Breast epithelium (tissue), 4 donors: Measurements from ENCODE around the gene SOHLH2. TPM values are rescaled to one million over a fixed set of nuclear protein-coding genes. Genes with fewer than 3 reads are reported as not detected.

Source experiments
- DNase-seq, 2 donors: peaks; one replicate each; pipeline ENCODE4 v3.0.0-alpha.2; 2019; ENCODE audit warnings: low spot score in 2 of 2
- H3K27ac ChIP-seq, 2 donors: fragments of 200-600 bp; sonication (generic) in 1 of 2; one replicate each; pipeline ENCODE4 v1.5.1; 2016 to 2019; ENCODE audit warnings: mild to moderate bottlenecking in 1 of 2
- H3K27me3 ChIP-seq, 2 donors: fragments of 200-600 bp; sonication (generic) in 1 of 2; one replicate each; pipeline versions ENCODE4 v1.5.1 to v1.6.0; 2017 to 2019; ENCODE audit warnings: control low read depth in 1 of 2, mild to moderate bottlenecking in 1 of 2
- H3K36me3 ChIP-seq: fragments of 200-600 bp; one replicate; pipeline ENCODE4 v1.5.1; 2019
- H3K4me1 ChIP-seq, 2 donors: fragments of 200-600 bp; sonication (generic); one replicate each; pipeline ENCODE4 v1.5.1; 2016 to 2019; ENCODE audit warnings: control low read depth in 1 of 2
- H3K4me3 ChIP-seq, 3 donors: fragments of 200-600 bp; sonication (generic); 1 replicate in 2 of 3; 2 replicates in 1 of 3; pipeline ENCODE4 v1.5.1; 2016 to 2019; ENCODE audit warnings: mild to moderate bottlenecking in 3 of 3, moderate library complexity in 2 of 3
- H3K9me3 ChIP-seq, 2 donors: fragments of 200-600 bp; sonication (generic) in 1 of 2; one replicate each; pipeline ENCODE4 v1.5.1; 2016 to 2019; ENCODE audit warnings: control low read depth in 1 of 2
- CTCF ChIP-seq, 3 donors: fragments of 450-650 bp; IDR thresholded peaks; one replicate each; pipeline ENCODE4 v1.5.1; 2016 to 2017; ENCODE audit warnings: antibody characterized with exemption in 3 of 3, mild to moderate bottlenecking in 3 of 3, moderate library complexity in 3 of 3
- POLR2A ChIP-seq: fragments of 450-650 bp; IDR thresholded peaks from one replicate; pipeline ENCODE4 v1.6.1; 2016; ENCODE audit warnings: antibody characterized with exemption, mild to moderate bottlenecking, moderate library complexity
- POLR2AphosphoS5 ChIP-seq, 3 donors: sonication (generic); formaldehyde crosslinking; IDR thresholded peaks; one replicate each; pipeline ENCODE4 v1.6.1; 2017; ENCODE audit warnings: antibody characterized with exemption in 3 of 3
- intact Hi-C: fragments of 100-400 bp; cut with DNase I; formaldehyde crosslinking; loops from one replicate; pipeline ENCODE4 v1.15.1; 2023; ENCODE audit warnings: low total_unique reads
- total RNA-seq, 3 donors: library from RNA; depleted of rRNA; stranded (reverse); fragments of >200 nt; gene quantifications; one replicate each; pipeline ENCODE4 v1.1.0, GENCODE V29; 2016

The SOHLH2 gene
- total RNA-seq, 3 donors from 2014 or later, result 0.16 TPM; not detected in 2

- Histone ChIP-seq H3K9me3 (peaks cover 0 to 4% of the 10 kb centered on the region in 2 donors), H3K4me1 (no peaks in the 10 kb centered on the region), H3K27ac (no peak overlapping the region), H3K36me3 (no peaks in the 10 kb centered on the region), H3K4me3 (no peak overlapping the region), H3K27me3 (no peaks in the 10 kb centered on the region)
- no peak for DNase-seq
- intact Hi-C loops, result no loop called here
- TF ChIP-seq POLR2AphosphoS5 (IDR thresholded peaks at IDR 0.05) (no peak), POLR2A (no peak), CTCF (IDR thresholded peaks at IDR 0.05) (no peak)
Measured at GRCh38 chr13:36212789-36213188, 1.6 kb downstream of the SOHLH2 start.

- TF ChIP-seq POLR2A (no peak), CTCF (IDR thresholded peaks at IDR 0.05) (no peak), POLR2AphosphoS5 (IDR thresholded peaks at IDR 0.05) (no peak)
- H3K4me1 ChIP-seq, result no peaks in the 10 kb centered on the region
- intact Hi-C loops, result no loop called here
- H3K36me3 ChIP-seq, result no peaks in the 10 kb centered on the region
- H3K27me3 ChIP-seq, result no peaks in the 10 kb centered on the region
- no peak overlapping the region for H3K4me3 ChIP-seq
- no peak overlapping the region for H3K27ac ChIP-seq
- DNase-seq, result no peak
- H3K9me3 ChIP-seq, result peaks cover 0 to 4% of the 10 kb centered on the region in 2 donors
Measured at GRCh38 chr13:36211567-36211966, 2.8 kb downstream of the SOHLH2 start.

GRCh38 chr13:36210738-36211137 lies 3.6 kb downstream of the SOHLH2 start:
- H3K9me3 ChIP-seq, result peaks cover 0 to 4% of the 10 kb centered on the region in 2 donors
- TF ChIP-seq POLR2AphosphoS5 (IDR thresholded peaks at IDR 0.05) (no peak), CTCF (IDR thresholded peaks at IDR 0.05) (no peak), POLR2A (no peak)
- H3K4me3 ChIP-seq, result no peak overlapping the region
- intact Hi-C loops, result no loop called here
- no peaks in the 10 kb centered on the region for H3K4me1 ChIP-seq
- H3K36me3 ChIP-seq, result no peaks in the 10 kb centered on the region
- H3K27ac ChIP-seq, result no peak overlapping the region
- H3K27me3 ChIP-seq, result no peaks in the 10 kb centered on the region
- DNase-seq, result no peak

DNA sequence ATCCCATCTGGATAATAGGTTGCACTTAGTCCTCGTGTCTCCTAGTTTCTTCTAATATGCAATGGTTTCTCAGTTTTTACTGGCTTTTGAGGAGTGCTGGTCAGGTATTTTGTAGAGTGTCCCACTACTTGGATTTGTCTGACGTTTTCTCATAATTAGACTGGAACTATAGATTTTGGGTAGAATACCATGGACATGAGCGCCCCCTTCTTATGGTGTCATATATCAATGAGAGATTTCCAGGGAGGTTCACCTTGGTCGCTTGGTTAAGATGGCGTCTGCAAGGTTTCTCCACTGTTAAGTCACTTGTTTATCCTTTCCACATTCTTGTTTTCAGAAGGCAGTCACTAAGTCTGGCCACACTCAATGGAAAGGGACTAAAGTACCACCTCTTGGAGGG lies 6.7 kb downstream of the SOHLH2 start:
- H3K36me3 ChIP-seq, result no peaks in the 10 kb centered on the region
- H3K27ac ChIP-seq, result no peak overlapping the region
- DNase-seq, result no peak
- H3K27me3 ChIP-seq, result no peaks in the 10 kb centered on the region
- no peak overlapping the region for H3K4me3 ChIP-seq
- H3K4me1 ChIP-seq, result no peaks in the 10 kb centered on the region
- no peak for TF ChIP-seq POLR2AphosphoS5 (IDR thresholded peaks at IDR 0.05)
- TF ChIP-seq CTCF (IDR thresholded peaks at IDR 0.05), result no peak
- TF ChIP-seq POLR2A, result no peak
- no peaks in the 10 kb centered on the region for H3K9me3 ChIP-seq
- intact Hi-C loops, result no loop called here

DNA sequence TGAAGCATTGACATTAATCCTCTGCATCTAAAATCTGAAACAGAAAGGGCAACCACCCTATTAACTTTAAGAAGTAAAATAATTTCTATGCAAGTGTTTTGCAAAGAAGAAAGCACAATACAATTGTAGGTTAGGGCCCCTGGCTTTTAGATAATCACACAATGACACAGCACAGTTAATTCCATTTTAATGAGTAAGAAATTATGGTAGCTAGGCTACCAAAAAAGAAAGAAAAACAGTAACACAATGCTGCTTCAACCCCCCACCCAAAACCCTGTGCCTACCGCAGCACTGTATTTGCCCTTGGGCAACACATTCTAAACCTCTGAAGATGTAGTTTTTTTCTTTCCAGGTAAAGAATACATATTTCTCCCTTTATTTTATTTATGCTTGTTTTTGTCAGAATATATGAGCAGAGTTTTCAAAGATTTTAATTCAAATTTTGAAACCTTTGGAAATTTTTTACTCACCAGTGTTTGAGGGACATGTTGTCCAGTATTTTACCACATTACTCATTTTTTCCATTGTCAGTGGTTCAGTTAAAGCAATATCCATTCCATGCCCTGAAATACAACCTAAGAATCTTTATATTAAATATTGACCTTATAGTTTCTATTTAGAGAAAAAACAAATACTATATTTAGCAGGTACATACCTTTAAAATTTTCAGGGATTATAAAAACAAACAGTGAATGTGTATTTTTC lies 21.1 kb downstream of the SOHLH2 start:
- TF ChIP-seq CTCF (IDR thresholded peaks at IDR 0.05) (no peak), POLR2A (no peak), POLR2AphosphoS5 (IDR thresholded peaks at IDR 0.05) (no peak)
- Histone ChIP-seq H3K36me3 (no peaks in the 10 kb centered on the region), H3K27ac (no peak overlapping the region), H3K4me3 (no peak overlapping the region), H3K4me1 (no peaks in the 10 kb centered on the region), H3K27me3 (no peaks in the 10 kb centered on the region), H3K9me3 (no peaks in the 10 kb centered on the region)
- intact Hi-C loops, result no loop called here
- DNase-seq, result no peak
